GM19193 (cell line): ENCODE results near the gene PRPF6.

Source experiments
- POLR2A ChIP-seq: IDR thresholded peaks from 4 replicates; pipeline ENCODE4 v1.6.1; 2011; ENCODE audit not compliant: insufficient read depth, insufficient read length; ENCODE audit errors: extremely low read depth

Gene PRPF6

GRCh38 chr20:64080013-64080812 lies 99.3 kb downstream of the PRPF6 start, which contains the start of gene OPRL1:
Gene OPRL1, plus strand, starts transcription at chr20:64080082. Its CDS starts 12,639 bp downstream, at chr20:64092721.
- no peak for TF ChIP-seq POLR2A

- no peak for TF ChIP-seq POLR2A
Observed at GRCh38 chr20:64080813-64081623, 100.1 kb downstream of the PRPF6 start.

DNA sequence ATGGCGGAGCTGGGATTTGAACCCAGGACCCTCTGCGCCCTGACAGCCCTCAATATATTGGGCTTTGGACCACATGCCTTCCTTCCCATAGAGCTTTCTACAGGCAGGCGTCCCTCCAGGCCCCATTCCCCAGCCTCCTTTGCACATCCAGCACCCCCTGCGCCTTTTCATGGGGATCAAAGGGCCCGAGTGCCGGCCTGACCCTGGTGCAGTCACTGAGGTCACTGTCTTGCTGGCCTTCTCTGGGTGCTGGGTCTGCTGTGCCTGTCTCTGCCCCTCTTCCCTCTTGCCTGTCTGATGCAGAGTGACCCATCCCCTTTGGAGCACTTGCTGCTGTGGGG lies 100.7 kb downstream of the PRPF6 start:
- no peak for TF ChIP-seq POLR2A

DNA sequence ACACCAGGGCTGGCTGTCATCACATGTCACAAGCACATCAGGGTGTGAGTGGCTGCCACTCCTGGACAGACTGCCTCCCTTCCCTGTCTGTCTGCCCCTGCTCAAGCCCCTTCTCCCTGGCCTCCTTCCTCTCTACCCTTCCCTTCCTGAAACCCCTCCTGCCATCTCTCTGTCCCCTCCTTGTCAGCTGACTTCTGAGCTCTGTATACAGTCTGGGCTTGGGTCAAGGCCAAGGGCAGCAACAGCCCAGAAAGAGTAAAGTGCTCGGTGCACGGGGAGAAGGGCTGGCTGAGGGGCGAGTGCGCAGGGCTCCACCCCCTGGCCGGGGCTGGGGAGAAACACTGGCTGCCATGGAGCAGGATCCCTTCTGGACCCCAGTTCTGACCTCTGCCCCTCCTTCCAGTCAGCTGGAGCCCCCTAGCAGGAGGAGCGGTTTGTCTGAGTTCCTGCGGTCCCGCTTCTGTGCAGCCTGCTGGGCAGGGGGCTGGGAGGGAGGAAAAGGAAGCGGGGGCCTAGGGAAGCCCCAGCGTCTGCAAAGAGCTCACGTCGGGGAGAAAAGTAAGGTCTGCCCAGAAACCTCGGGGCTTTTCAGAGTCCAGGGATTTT lies 101.3 kb downstream of the PRPF6 start:
- TF ChIP-seq POLR2A = no peak
